ENCODE data around the gene PAX2. TPM values are rescaled to one million over a fixed set of nuclear protein-coding genes. Genes with fewer than 3 reads are reported as not detected.

Gene PAX2
- total and polyA plus RNA-seq, 4 donors = not detected

DNA sequence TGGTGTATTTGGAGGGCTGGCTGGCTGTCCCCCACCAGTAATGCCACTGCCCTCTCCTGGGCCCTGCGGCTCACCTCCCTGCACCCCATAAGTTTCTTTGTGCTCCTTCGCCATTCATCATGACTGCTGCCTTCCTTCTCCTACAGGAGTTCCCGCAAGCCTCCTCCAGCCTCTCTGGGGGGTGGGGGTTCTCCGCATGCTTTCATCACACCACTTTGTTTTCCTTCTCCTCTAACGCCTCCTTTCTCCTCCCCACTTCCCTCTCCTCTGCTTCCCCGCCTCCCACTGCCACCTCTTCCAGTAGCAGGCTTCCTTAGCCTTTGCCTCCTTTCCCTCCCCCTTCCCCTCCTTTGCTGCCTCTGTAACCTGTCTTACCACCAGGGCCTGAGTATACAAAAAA is 58.1 kb downstream of the PAX2 start:
- WGBS = 52% methylated on average over 6 of the region's 6 CpGs
- no peak overlapping the region for H3K4me3 ChIP-seq (ENCODE audit: low read depth in 1 of 3, low read length in 3 of 3)

DNA sequence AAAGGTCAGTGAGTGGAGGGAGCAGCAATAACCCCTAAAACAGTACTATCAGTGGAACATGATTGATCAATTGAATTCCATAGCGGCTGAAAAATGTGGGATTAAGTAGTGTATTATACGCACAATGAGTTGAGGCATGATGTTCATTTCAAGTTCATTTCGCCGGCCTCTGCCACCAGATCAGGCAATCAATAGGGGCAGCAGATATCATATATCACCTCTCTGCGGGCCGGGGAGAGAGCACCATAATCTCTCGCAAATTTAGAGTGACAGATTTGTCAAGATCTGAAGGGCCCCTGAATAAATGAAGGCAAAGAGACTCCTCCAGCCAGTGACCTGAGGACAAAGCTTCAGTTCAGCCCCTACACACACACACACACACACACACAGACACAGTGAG is 58.5 kb downstream of the PAX2 start:
- Histone ChIP-seq H3K9me3 (ENCODE audit: control insufficient read depth in 4 of 4, low read length in 3 of 4) (no peaks in the 10 kb centered on the region), H3K4me3 (ENCODE audit: low read depth in 1 of 3, low read length in 3 of 3) (no peak overlapping the region), H3K36me3 (ENCODE audit: control insufficient read depth in 4 of 4, insufficient read depth in 3 of 4, low read depth in 1 of 4, low read length in 3 of 4) (no peaks in the 10 kb centered on the region), H3K4me1 (ENCODE audit: control insufficient read depth in 4 of 4, insufficient read depth in 4 of 4, low read length in 3 of 4) (no peaks in the 10 kb centered on the region), H3K27ac (ENCODE audit: low read depth in 1 of 2, low read length in 2 of 2) (no peak overlapping the region), H3K9ac (ENCODE audit: low read depth in 1 of 2, low read length in 2 of 2) (no peak overlapping the region), H3K27me3 (ENCODE audit: control insufficient read depth in 4 of 4, insufficient read depth in 4 of 4, low read length in 3 of 4) (peaks cover 0 to 6% (median 4%) of the 10 kb centered on the region in 4 donors)
- WGBS = 48% methylated on average over 7 of the region's 7 CpGs
- no peak for DNase-seq (ENCODE audit: low spot score)
- TF ChIP-seq, protein P1, sequence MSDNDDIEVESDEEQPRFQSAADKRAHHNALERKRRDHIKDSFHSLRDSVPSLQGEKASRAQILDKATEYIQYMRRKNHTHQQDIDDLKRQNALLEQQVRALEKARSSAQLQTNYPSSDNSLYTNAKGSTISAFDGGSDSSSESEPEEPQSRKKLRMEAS (IDR thresholded peaks at IDR 0.05) = no peak
- no peak for TF ChIP-seq SP1 (IDR thresholded peaks at IDR 0.05)
- TF ChIP-seq JUND (IDR thresholded peaks at IDR 0.05) = no peak
- TF ChIP-seq, protein P2, sequence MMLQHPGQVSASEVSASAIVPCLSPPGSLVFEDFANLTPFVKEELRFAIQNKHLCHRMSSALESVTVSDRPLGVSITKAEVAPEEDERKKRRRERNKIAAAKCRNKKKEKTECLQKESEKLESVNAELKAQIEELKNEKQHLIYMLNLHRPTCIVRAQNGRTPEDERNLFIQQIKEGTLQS (IDR thresholded peaks at IDR 0.05) = no peak
- TF ChIP-seq GABPA (IDR thresholded peaks at IDR 0.05 in 1 of 2, conservative IDR thresholded peaks at IDR 0.05 in 1 of 2) = no peak
- no peak for TF ChIP-seq EGR1 (IDR thresholded peaks at IDR 0.05; ENCODE audit: low read depth in 2 of 2)
- no peak for TF ChIP-seq HNF4A (conservative IDR thresholded peaks at IDR 0.05)
- TF ChIP-seq, protein P3, sequence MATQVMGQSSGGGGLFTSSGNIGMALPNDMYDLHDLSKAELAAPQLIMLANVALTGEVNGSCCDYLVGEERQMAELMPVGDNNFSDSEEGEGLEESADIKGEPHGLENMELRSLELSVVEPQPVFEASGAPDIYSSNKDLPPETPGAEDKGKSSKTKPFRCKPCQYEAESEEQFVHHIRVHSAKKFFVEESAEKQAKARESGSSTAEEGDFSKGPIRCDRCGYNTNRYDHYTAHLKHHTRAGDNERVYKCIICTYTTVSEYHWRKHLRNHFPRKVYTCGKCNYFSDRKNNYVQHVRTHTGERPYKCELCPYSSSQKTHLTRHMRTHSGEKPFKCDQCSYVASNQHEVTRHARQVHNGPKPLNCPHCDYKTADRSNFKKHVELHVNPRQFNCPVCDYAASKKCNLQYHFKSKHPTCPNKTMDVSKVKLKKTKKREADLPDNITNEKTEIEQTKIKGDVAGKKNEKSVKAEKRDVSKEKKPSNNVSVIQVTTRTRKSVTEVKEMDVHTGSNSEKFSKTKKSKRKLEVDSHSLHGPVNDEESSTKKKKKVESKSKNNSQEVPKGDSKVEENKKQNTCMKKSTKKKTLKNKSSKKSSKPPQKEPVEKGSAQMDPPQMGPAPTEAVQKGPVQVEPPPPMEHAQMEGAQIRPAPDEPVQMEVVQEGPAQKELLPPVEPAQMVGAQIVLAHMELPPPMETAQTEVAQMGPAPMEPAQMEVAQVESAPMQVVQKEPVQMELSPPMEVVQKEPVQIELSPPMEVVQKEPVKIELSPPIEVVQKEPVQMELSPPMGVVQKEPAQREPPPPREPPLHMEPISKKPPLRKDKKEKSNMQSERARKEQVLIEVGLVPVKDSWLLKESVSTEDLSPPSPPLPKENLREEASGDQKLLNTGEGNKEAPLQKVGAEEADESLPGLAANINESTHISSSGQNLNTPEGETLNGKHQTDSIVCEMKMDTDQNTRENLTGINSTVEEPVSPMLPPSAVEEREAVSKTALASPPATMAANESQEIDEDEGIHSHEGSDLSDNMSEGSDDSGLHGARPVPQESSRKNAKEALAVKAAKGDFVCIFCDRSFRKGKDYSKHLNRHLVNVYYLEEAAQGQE (IDR thresholded peaks at IDR 0.05) = no peak
- TF ChIP-seq YY1 (IDR thresholded peaks at IDR 0.05) = no peak

More for the DNA sequence above, 58.1 kb downstream of the PAX2 start:
- no peaks in the 10 kb centered on the region for H3K9me3 ChIP-seq (ENCODE audit: control insufficient read depth in 4 of 4, low read length in 3 of 4)
- no peak overlapping the region for H3K27ac ChIP-seq (ENCODE audit: low read depth in 1 of 2, low read length in 2 of 2)
- H3K36me3 ChIP-seq (ENCODE audit: control insufficient read depth in 4 of 4, insufficient read depth in 3 of 4, low read depth in 1 of 4, low read length in 3 of 4) = no peaks in the 10 kb centered on the region
- no peaks in the 10 kb centered on the region for H3K4me1 ChIP-seq (ENCODE audit: control insufficient read depth in 4 of 4, insufficient read depth in 4 of 4, low read length in 3 of 4)
- no peak overlapping the region for H3K9ac ChIP-seq (ENCODE audit: low read depth in 1 of 2, low read length in 2 of 2)
- no peak for TF ChIP-seq YY1 (IDR thresholded peaks at IDR 0.05)
- TF ChIP-seq, protein P1 (IDR thresholded peaks at IDR 0.05) = no peak
- no peak for TF ChIP-seq JUND (IDR thresholded peaks at IDR 0.05)
- TF ChIP-seq, protein P4, sequence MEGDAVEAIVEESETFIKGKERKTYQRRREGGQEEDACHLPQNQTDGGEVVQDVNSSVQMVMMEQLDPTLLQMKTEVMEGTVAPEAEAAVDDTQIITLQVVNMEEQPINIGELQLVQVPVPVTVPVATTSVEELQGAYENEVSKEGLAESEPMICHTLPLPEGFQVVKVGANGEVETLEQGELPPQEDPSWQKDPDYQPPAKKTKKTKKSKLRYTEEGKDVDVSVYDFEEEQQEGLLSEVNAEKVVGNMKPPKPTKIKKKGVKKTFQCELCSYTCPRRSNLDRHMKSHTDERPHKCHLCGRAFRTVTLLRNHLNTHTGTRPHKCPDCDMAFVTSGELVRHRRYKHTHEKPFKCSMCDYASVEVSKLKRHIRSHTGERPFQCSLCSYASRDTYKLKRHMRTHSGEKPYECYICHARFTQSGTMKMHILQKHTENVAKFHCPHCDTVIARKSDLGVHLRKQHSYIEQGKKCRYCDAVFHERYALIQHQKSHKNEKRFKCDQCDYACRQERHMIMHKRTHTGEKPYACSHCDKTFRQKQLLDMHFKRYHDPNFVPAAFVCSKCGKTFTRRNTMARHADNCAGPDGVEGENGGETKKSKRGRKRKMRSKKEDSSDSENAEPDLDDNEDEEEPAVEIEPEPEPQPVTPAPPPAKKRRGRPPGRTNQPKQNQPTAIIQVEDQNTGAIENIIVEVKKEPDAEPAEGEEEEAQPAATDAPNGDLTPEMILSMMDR (IDR thresholded peaks at IDR 0.05; ENCODE audit: low read depth, low read length, missing input control) = no peak
- no peak for TF ChIP-seq NR2F2 (IDR thresholded peaks at IDR 0.05)
- TF ChIP-seq, protein P3 (IDR thresholded peaks at IDR 0.05) = no peak
- TF ChIP-seq, protein P5, sequence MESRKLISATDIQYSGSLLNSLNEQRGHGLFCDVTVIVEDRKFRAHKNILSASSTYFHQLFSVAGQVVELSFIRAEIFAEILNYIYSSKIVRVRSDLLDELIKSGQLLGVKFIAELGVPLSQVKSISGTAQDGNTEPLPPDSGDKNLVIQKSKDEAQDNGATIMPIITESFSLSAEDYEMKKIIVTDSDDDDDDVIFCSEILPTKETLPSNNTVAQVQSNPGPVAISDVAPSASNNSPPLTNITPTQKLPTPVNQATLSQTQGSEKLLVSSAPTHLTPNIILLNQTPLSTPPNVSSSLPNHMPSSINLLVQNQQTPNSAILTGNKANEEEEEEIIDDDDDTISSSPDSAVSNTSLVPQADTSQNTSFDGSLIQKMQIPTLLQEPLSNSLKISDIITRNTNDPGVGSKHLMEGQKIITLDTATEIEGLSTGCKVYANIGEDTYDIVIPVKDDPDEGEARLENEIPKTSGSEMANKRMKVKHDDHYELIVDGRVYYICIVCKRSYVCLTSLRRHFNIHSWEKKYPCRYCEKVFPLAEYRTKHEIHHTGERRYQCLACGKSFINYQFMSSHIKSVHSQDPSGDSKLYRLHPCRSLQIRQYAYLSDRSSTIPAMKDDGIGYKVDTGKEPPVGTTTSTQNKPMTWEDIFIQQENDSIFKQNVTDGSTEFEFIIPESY (IDR thresholded peaks at IDR 0.05) = no peak
- no peak for TF ChIP-seq GABPA (IDR thresholded peaks at IDR 0.05 in 1 of 2, conservative IDR thresholded peaks at IDR 0.05 in 1 of 2)
- TF ChIP-seq RAD21 (IDR thresholded peaks at IDR 0.05) = no peak
- no peak for TF ChIP-seq FOXA2 (IDR thresholded peaks at IDR 0.05)
- no peak for DNase-seq (ENCODE audit: low spot score)
- peaks cover 0 to 6% (median 4%) of the 10 kb centered on the region in 4 donors for H3K27me3 ChIP-seq (ENCODE audit: control insufficient read depth in 4 of 4, insufficient read depth in 4 of 4, low read length in 3 of 4)

Measured in liver (tissue), 9 donors.